A673 (cell line): ENCODE measurements around the gene VCX. TPM values are rescaled to one million over a fixed set of nuclear protein-coding genes. Genes with fewer than 3 reads are reported as not detected.

Experiments used
- BruUV-seq: library from RNA; stranded (reverse); fragments of 400-500 nt; replicated peaks from 2 replicates; lab custom pipeline; 2021; lab: Mats Ljungman, UMichigan
- CTCF ChIA-PET: fragments of 300-600 bp; sonication (Branson Sonifier 250); formaldehyde crosslinking; loops from one replicate; lab custom pipeline; 2022; ENCODE audit warnings: antibody characterized with exemption; lab: Charles Lee
- POLR2A ChIA-PET: fragments of 300-600 bp; sonication (Branson Sonifier 250); formaldehyde crosslinking; loops from one replicate; lab custom pipeline; 2022; ENCODE audit warnings: antibody characterized with exemption; ENCODE audit not compliant: low non-redundant PET; lab: Charles Lee
- DNase-seq: peaks from one replicate; pipeline ENCODE4 v3.0.0-alpha.2; 2015; ENCODE audit warnings: low spot score
- H3K27ac ChIP-seq: fragments of 200-600 bp; sonication (generic); 2 replicates; pipeline ENCODE4 v1.5.1; 2016; ENCODE audit warnings: mixed run types, low read depth, mild to moderate bottlenecking, mixed read lengths, antibody characterized with exemption, low read length; ENCODE audit not compliant: poor library complexity, severe bottlenecking
- H3K27me3 ChIP-seq: fragments of 200-600 bp; sonication (generic); replicated peaks from 2 replicates; pipeline ENCODE4 v1.6.1; 2017; ENCODE audit warnings: mixed run types, low read depth, mild to moderate bottlenecking, mixed read lengths, antibody characterized with exemption, low read length; ENCODE audit not compliant: insufficient read depth, poor library complexity
- H3K36me3 ChIP-seq: fragments of 200-600 bp; sonication (generic); 2 replicates; pipeline ENCODE4 v1.6.1; 2016; ENCODE audit warnings: mixed run types, mild to moderate bottlenecking, mixed read lengths, antibody characterized with exemption, low read length; ENCODE audit not compliant: insufficient read depth, poor library complexity, severe bottlenecking
- H3K4me1 ChIP-seq: fragments of 200-600 bp; sonication (generic); 2 replicates; pipeline ENCODE4 v1.6.1; 2017; ENCODE audit warnings: mixed run types, mild to moderate bottlenecking, mixed read lengths, antibody characterized with exemption, low read length; ENCODE audit not compliant: insufficient read depth, poor library complexity, severe bottlenecking
- H3K4me3 ChIP-seq: fragments of 200-600 bp; sonication (generic); 2 replicates; pipeline ENCODE4 v1.5.1; 2016; ENCODE audit warnings: low read depth, mixed run types, mild to moderate bottlenecking, mixed read lengths, low read length; ENCODE audit not compliant: poor library complexity, severe bottlenecking
- H3K9me3 ChIP-seq: fragments of 200-600 bp; sonication (generic); 2 replicates; pipeline ENCODE4 v1.6.1; 2016; ENCODE audit warnings: mixed run types, low read depth, mild to moderate bottlenecking, mixed read lengths, antibody characterized with exemption, low read length; ENCODE audit not compliant: poor library complexity, severe bottlenecking
- EZH2 ChIP-seq: fragments of 200-600 bp; sonication (generic); IDR thresholded peaks from 2 replicates; pipeline ENCODE4 v1.6.1; 2017; ENCODE audit warnings: borderline replicate concordance, low read depth, mild to moderate bottlenecking, mixed read lengths, antibody characterized with exemption, low read length; ENCODE audit not compliant: poor library complexity, severe bottlenecking
- intact Hi-C: fragments of 100-400 bp; cut with micrococcal nuclease; formaldehyde crosslinking; loops from one replicate; pipeline ENCODE4 v1.10.0; 2022; ENCODE audit not compliant: unreplicated experiment
- total RNA-seq: library from RNA; stranded (reverse); gene quantifications from 2 replicates; pipeline ENCODE4 v1.2.3, GENCODE V29; 2021
- TF ChIP-seq, protein P1 (sequence below): fragments of 300-800, 200-600 bp; sonication (generic); conservative IDR thresholded peaks from 2 replicates; pipeline ENCODE4 v1.5.1; 2017; ENCODE audit warnings: low read depth, mild to moderate bottlenecking, antibody characterized with exemption, low read length, moderate library complexity, mixed read lengths

Gene VCX
- total RNA-seq, 1 experiment from 2014 or later: not detected

DNA sequence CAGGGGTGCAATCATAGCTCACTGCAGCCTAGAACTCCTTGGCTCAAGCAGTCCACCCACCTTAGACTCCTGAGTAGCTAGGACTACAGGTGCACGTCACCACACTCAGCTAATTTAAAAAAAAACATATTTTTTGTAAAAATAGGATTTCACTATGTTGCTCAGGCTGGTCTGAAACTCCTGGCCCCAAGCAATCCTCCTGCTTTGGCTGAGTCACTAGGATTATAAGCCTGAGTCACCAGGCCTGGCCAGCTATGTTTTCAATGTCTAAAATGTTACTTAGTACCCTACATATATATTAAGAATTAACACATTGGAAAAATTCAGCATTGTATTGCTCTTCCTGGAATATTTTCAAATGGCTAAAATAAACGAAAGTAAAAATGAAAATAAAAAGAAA is 46.7 kb downstream of the VCX start:
- ChIA-PET CTCF (no interaction called here), POLR2A (no interaction called here)
- Histone ChIP-seq H3K4me3 (no peak overlapping the region), H3K4me1 (no peaks in the 10 kb centered on the region), H3K27ac (no peak overlapping the region), H3K9me3 (no peaks in the 10 kb centered on the region), H3K27me3 (no peaks in the 10 kb centered on the region), H3K36me3 (no peaks in the 10 kb centered on the region)
- no peak for DNase-seq
- BruUV-seq: no TSS peak
- TF ChIP-seq, protein P1, sequence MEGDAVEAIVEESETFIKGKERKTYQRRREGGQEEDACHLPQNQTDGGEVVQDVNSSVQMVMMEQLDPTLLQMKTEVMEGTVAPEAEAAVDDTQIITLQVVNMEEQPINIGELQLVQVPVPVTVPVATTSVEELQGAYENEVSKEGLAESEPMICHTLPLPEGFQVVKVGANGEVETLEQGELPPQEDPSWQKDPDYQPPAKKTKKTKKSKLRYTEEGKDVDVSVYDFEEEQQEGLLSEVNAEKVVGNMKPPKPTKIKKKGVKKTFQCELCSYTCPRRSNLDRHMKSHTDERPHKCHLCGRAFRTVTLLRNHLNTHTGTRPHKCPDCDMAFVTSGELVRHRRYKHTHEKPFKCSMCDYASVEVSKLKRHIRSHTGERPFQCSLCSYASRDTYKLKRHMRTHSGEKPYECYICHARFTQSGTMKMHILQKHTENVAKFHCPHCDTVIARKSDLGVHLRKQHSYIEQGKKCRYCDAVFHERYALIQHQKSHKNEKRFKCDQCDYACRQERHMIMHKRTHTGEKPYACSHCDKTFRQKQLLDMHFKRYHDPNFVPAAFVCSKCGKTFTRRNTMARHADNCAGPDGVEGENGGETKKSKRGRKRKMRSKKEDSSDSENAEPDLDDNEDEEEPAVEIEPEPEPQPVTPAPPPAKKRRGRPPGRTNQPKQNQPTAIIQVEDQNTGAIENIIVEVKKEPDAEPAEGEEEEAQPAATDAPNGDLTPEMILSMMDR: no peak
- no peak for TF ChIP-seq EZH2
- intact Hi-C loops: no loop called here

DNA sequence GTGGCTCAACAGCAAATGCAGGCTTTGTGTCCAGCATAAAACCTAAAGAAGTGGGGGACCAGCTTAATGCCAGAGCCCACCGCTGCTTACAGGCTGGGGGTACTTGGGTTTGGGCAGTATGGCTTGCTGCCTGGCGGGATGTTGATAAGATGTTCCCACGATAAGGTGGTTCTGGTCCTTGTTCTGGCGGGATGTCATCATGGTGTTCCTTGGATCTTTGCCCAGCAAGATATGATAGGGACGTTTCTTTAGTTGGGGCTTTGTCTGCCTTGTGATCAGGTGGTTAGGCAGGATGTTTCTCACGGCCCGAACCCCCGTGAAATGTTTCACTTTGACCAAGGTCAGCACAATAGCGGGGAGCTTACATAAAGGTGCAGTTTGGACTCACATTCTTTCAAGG is 49.0 kb downstream of the VCX start:
- no peaks in the 10 kb centered on the region for H3K36me3 ChIP-seq
- H3K9me3 ChIP-seq: no peaks in the 10 kb centered on the region
- no peak overlapping the region for H3K27ac ChIP-seq
- H3K27me3 ChIP-seq: no peaks in the 10 kb centered on the region
- no peak for DNase-seq
- CTCF ChIA-PET: no interaction called here
- H3K4me1 ChIP-seq: no peaks in the 10 kb centered on the region
- no peak overlapping the region for H3K4me3 ChIP-seq
- POLR2A ChIA-PET: no interaction called here
- no TSS peak for BruUV-seq
- intact Hi-C loops: no loop called here
- TF ChIP-seq, protein P1: no peak
- no peak for TF ChIP-seq EZH2

Other genes starting within 250 kb of the VCX start
- 14.1 and 16.6 TPM in 2 replicates for gene PNPLA4, start 84.2 kb downstream of the VCX start, total RNA-seq